ENCODE measurements around the gene AMFR. TPM values are rescaled to one million over a fixed set of nuclear protein-coding genes. Genes with fewer than 3 reads are reported as not detected.
A peak's percentile ranks its signal among the peaks of the same experiment; 100 is the strongest.

The AMFR gene
- total RNA-seq, 1 experiment from 2014 or later = 25.6 TPM

- no CpG with 5 or more reads among the region's 17 CpGs for WGBS (ENCODE audit: extremely low coverage, insufficient read length, low lambda C conversion rate)
- Histone ChIP-seq H3K4me1 (ENCODE audit: insufficient read depth, low read length) (no peaks in the 10 kb centered on the region), H4K91ac (ENCODE audit: insufficient read length, low read depth, low read length) (no peak overlapping the region), H3K9me3 (ENCODE audit: control insufficient read depth, low read depth, low read length) (no peaks in the 10 kb centered on the region), H3K27me3 (ENCODE audit: insufficient read depth, low read length) (no peaks in the 10 kb centered on the region), H3T11ph (ENCODE audit: low read length) (no peak overlapping the region), H3K4me2 (ENCODE audit: insufficient read depth, insufficient read length, low read length) (no peak overlapping the region), H3K23me2 (ENCODE audit: insufficient read length, low read depth, low read length, poor library complexity, severe bottlenecking) (peaks cover 5% of the 10 kb centered on the region), H3K4ac (ENCODE audit: low read depth, low read length) (no peak overlapping the region), H4K5ac (ENCODE audit: insufficient read length, low read depth, low read length) (no peak overlapping the region), H4K8ac (replicated peaks; ENCODE audit: insufficient read length, low read depth, low read length) (no peak overlapping the region), H3K79me1 (ENCODE audit: insufficient read depth, low read depth, low read length, poor library complexity, severe bottlenecking) (no peaks in the 10 kb centered on the region), H3K27ac (ENCODE audit: insufficient read length, low read depth, low read length) (no peak overlapping the region), H2BK120ac (ENCODE audit: low read depth, low read length, poor library complexity, severe bottlenecking) (no peak overlapping the region), H3K56ac (ENCODE audit: insufficient read length, low read depth, low read length) (no peak overlapping the region), H3K79me2 (ENCODE audit: insufficient read depth, low read length) (no peaks in the 10 kb centered on the region), H3K18ac (ENCODE audit: insufficient read length, low read depth, low read length) (no peak overlapping the region), H2AFZ (ENCODE audit: low read length) (no peak overlapping the region), H3K23ac (ENCODE audit: insufficient read length, low read depth, low read length) (no peak overlapping the region), H2BK20ac (ENCODE audit: low read depth, low read length, poor library complexity, severe bottlenecking) (no peak overlapping the region), H2BK12ac (ENCODE audit: insufficient read length, low read depth, low read length) (no peak overlapping the region), H2BK5ac (ENCODE audit: insufficient read length, low read length) (no peak overlapping the region), H4K20me1 (ENCODE audit: control insufficient read depth, insufficient read depth, insufficient read length) (no peaks in the 10 kb centered on the region), H2BK15ac (ENCODE audit: low read depth, low read length) (no peak overlapping the region), H3K14ac (ENCODE audit: insufficient read depth, low read length) (no peak overlapping the region), H3K9ac (ENCODE audit: extremely low read depth, insufficient read length, low read length) (no peak overlapping the region), H2AK5ac (ENCODE audit: insufficient read length, low read length) (no peak overlapping the region)
- H3K36me3 Mint-ChIP-seq (ENCODE audit: insufficient read depth in 1 of 3, low read depth in 3 of 3) = peaks cover 0 to 3% (median 0%) of the 10 kb centered on the region in 3 experiments; a peak in 4 of 7 replicates
- H3K27ac Mint-ChIP-seq = peak overlapping the region in 1 of 3 experiments; percentile 62; a peak in 1 of 7 replicates
- H3K4me1 Mint-ChIP-seq = no peaks in the 10 kb centered on the region
- H3K27me3 Mint-ChIP-seq (ENCODE audit: low read depth) = no peaks in the 10 kb centered on the region
- TF ChIP-seq, protein P1, sequence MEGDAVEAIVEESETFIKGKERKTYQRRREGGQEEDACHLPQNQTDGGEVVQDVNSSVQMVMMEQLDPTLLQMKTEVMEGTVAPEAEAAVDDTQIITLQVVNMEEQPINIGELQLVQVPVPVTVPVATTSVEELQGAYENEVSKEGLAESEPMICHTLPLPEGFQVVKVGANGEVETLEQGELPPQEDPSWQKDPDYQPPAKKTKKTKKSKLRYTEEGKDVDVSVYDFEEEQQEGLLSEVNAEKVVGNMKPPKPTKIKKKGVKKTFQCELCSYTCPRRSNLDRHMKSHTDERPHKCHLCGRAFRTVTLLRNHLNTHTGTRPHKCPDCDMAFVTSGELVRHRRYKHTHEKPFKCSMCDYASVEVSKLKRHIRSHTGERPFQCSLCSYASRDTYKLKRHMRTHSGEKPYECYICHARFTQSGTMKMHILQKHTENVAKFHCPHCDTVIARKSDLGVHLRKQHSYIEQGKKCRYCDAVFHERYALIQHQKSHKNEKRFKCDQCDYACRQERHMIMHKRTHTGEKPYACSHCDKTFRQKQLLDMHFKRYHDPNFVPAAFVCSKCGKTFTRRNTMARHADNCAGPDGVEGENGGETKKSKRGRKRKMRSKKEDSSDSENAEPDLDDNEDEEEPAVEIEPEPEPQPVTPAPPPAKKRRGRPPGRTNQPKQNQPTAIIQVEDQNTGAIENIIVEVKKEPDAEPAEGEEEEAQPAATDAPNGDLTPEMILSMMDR (conservative IDR thresholded peaks at IDR 0.05) = no peak
- H3K4me3 Mint-ChIP-seq = no peak overlapping the region
- no peaks in the 10 kb centered on the region for H3K9me3 Mint-ChIP-seq
- no peak for DNase-seq
These were observed 85.7 kb downstream of the AMFR start for GRCh38 chr16:56339431-56340195.
